HL-60/S4 treated with retinoic acid at 250 ng/mL for 4 days and 3 days (cell line): ENCODE results near the gene APLF.

Source experiments
- in situ Hi-C: fragments of 300-500 bp; cut with MboI; formaldehyde crosslinking; loops from 2 replicates; pipeline ENCODE4 v1.7.0; 2022; ENCODE audit warnings: low sequenced_read_pairs

The APLF gene

GRCh38 chr2:68467077-68467960 is at the start of gene APLF, which contains the start of gene FBXO48:
Gene APLF, plus strand, starts transcription at chr2:68467585. Its CDS starts 147 bp downstream, at chr2:68467732.
Gene FBXO48, minus strand, starts transcription at chr2:68467294. Its CDS starts 2,149 bp downstream, at chr2:68465145.
- in situ Hi-C loops = no loop called here

- in situ Hi-C loops = no loop called here
These were observed 49.5 kb upstream of the APLF start for GRCh38 chr2:68417926-68418325.

GRCh38 chr2:68418419-68418818 is 49.0 kb upstream of the APLF start:
- in situ Hi-C loops = no loop called here

DNA sequence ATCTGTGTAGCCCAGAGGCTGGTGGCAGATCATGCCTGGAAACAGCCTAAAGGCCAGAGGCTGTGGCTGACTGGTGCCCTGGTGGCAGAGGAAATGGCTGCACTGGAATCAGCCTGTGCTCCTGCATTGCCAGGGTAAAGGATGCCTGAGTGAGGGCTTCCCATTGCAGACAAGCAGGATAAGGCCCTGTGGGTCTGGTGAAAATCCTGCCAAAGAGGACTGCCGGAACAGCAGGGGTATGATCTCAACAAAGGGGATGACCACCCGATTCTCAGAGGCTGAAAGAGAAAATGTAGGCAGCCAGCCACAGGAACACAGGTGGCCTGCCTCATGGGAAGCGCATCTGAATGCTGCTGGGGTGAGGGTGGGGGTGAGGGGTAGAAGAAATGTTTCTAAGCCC is 48.5 kb upstream of the APLF start:
- in situ Hi-C loops = no loop called here

- in situ Hi-C loops = no loop called here
These were observed 47.0 kb upstream of the APLF start for GRCh38 chr2:68420254-68420910.

DNA sequence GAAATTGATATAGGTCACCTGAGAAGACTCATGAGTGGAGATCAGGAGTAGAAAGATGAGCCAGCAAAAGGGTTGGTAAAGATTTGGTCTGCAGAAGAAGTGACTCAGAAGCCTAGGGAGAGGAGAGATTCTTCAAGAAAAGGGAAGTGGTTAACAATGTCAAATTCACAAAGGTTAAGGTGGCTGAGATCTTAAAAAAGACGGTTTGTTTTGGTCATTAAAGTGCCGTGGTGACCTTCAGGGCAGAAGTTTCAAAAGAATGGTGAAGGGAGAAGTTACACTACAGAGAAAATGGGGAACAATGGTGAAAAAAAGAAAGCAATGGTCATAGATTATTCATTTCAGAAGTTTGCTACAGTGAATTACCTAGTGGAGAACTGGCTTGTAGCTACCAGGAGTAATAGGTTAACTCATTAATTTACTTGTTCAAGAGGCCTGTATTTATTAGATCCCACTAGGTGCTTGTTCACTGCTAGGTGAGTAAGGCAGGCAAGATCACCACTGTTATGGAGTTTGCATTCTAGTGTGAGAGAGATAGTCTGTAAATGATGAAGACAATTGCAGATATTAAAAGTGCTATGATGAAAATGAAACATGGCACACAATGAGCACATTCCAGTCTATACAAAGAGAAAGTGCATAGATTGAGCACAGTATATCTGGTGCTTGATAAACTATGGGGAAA is 43.3 kb upstream of the APLF start:
- in situ Hi-C loops = no loop called here

DNA sequence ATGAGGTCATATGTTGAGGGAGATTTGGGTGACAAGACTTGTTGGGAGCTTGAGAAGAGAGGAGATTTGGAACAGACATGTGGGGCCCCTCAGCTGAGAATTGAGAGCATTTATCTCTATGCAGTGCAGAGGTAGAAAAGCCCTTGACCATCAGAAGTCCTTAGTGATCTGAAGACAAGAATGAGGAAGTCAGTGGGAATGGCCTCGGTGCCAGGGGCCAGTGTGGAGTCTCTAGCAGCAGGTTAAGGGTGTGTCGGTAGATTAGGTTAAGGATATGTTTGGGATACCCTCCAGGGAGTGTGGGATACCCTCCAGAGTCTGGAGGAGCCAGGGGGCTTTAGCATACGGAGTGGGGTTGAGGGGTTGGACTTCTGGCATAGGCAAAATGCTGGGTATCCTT is 41.9 kb upstream of the APLF start:
- in situ Hi-C loops = no loop called here

DNA sequence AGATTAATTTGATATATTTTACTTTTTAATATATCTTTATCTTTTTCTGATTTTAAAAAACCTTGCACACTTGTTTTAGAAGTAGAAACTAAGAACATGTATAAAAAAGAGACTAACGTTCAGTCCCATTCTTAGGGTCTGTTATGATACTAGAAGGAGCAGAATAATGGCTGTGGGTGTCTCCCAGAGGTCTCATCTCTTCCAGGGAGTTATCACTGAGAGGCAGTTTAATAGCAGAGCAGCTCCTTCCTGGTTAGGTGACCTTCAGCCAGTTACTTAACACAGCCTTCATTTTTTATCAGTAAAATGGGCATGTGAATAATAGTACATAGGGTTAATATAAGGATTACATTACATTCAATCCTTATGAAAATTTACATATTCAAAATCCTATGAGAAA is 40.9 kb upstream of the APLF start:
- in situ Hi-C loops = no loop called here

- in situ Hi-C loops = no loop called here
These were observed 40.4 kb upstream of the APLF start for GRCh38 chr2:68426848-68427579.

DNA sequence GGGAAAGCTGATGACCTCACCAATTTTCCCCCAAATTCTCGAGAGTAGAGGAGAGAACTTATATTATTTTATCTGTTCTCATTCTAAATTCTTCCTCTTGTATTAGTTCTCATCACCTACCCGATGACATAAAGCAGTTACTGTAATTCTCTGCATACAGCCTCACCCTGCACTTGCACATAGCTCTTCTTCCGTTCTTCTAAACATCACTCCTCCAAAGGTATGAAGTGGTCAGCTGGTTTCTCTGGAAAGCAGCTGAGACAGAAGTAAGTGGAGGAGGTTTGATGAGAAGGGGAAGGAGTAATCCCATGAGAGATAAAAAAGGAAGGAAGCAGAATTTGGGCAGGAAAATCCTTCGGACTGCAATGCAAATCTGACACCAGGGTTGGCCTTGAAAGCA is 39.3 kb upstream of the APLF start:
- in situ Hi-C loops = no loop called here

DNA sequence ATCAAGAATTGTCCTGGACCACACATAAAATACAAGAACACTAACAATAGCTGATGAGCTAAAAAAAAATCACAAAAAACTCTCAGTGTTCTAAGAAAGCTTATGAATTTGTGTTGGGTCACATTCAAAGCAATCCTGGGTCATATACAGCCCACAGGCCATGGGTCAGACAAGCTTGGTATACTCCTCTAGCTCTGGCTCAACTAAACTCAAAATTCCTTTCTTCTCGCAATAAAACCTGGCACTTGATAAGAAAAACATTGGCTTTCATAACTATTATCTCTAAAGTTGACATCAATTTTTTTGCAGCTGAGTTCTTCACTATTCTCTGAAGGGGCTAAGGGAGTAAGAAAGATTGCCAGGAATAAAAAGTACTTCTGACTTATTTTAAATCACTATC is 38.6 kb upstream of the APLF start:
- in situ Hi-C loops = no loop called here

DNA sequence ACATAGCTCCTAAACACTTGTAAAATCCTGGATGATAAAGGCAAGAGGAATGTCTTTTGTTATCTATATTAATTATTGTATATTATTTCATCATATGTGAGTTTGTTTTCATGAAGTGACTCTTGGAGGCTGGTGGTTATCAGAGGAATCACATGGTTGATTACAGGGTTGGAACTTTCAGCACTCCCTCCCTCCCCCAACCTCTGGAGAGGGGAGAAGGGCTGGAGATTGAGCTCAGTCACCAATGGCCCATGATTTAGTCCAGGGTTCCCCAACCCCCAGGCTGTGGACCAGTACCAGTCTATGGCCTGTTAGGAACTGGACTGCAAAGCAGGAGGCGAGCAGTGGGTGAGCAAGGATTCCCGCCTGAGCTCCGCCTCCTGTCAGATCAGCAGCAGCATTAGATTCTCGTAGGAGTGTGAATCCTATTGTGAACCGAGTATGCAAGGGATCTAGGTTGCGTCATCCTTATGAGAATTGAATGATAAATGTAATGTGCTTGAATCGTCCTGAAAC is 38.0 kb upstream of the APLF start:
- in situ Hi-C loops = no loop called here

DNA sequence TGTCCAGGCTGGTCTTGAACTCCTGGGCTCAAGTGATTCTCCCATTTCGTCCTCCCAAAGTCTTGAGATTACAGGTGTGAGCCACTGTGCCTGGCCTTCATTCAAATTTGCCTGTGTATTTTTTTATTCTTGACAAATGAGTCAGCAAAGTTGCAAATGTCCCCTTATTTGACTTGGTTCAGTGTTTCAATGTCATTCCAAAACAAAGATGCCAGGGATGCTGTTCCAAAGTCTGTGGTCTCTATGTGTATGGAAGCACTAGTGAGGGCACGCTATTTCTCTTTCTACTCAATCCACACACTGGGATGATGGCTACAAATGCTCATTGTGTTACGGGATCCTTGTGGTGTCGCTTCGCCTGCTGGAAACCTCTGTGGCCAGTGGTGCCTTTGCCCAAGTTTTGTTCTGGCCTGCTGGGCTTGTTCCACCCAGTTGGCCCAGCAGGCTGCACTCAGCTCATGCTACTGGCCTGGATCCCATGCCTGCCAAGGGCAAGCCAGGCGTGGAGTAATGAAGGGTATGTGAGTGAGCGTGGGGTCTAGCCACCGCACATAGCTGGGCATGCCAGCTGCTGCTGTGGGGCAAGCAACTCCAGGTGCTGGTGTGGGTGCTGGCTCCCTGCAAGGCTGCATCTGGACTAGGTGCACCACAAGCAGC is 35.9 kb upstream of the APLF start:
- in situ Hi-C loops = no loop called here

DNA sequence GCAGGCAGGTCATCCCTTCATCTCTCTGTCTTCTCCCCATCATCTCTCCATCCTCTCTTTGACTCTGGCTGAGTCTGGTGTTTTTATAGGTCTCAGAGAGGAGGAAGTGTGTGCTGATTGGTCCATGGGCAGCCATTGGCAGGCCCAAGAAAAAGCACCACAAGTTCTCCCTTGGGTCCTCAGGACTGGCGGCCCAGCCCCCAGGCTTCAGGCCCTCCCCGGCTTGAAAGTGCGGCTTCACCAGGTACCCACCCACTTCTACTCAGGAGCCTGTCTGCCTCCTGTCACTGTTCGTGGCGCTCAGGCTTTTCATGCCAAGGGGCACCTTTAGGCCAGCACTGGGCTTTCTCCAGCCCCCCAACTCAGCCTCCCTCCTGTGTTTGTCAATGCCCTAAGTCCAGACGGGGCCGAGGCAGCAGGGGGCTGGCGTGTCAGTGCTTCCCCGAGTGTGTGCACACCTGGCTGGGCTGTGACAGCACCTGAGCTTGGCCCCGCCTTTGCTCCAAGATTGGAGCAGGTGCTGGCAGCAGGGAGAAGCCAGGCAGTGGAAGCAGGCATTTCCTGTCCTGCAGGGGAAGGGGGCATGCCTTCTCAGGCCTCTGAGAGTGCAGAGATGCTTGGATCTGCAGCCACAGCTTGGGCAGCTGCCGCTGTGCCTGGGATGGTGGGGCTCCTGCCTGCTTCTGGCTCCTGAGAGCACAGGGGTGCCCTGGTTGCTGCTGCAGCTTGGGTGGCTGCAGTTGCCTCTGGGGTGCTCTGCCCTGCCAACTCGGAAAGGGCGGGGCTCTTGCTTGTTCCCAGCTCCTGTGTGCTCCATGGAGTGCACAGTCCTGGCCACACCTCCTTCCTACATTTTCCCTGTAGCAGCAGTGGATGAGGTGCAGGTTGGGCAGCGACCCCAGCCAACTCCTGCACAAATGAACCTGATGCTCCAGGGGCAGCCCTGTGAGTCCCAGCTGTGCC is 34.4 kb upstream of the APLF start:
- in situ Hi-C loops = no loop called here

GRCh38 chr2:68434981-68435380 is 32.4 kb upstream of the APLF start:
- in situ Hi-C loops = no loop called here

GRCh38 chr2:68435615-68436014 is 31.8 kb upstream of the APLF start:
- in situ Hi-C loops = no loop called here

DNA sequence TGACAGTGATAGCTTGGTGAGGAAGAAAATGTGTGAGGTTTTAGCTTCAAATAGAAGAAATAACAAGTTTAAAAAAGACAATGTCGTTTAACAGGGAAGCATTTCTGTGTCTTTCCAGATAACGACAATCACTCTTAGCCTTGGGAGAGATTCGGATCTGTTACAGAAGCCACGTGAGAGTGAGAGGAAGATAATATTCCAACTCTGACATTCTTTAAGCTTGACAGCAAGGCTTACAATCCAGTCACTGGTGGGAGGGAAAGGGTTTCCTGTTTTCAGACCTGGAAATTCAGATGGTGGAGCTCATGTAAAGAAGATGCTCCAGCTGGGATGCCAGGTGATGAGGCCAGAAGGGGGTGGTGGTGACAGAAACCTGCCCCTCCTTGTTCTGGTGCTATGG is 31.1 kb upstream of the APLF start:
- in situ Hi-C loops = no loop called here

- in situ Hi-C loops = no loop called here
These were observed 28.7 kb upstream of the APLF start for GRCh38 chr2:68438455-68439303.
